HL-60 (cell line): ENCODE results near the gene NUP35.

Source experiments
- CTCF ChIP-seq: IDR thresholded peaks from one replicate; pipeline ENCODE4 v1.5.1; 2011; ENCODE audit warnings: low read length, control low read depth, inconsistent platforms; ENCODE audit not compliant: insufficient read depth
- POLR2AphosphoS5 ChIP-seq: IDR thresholded peaks from 2 replicates; pipeline ENCODE4 v1.6.1; 2012; ENCODE audit warnings: low read depth
- REST ChIP-seq: IDR thresholded peaks from 2 replicates; pipeline ENCODE4 v1.6.1; 2012; ENCODE audit warnings: low read depth; ENCODE audit not compliant: insufficient replicate concordance
- SPI1 ChIP-seq: IDR thresholded peaks from 2 replicates; pipeline ENCODE4 v1.6.1; 2012; ENCODE audit warnings: low read depth, mild to moderate bottlenecking, borderline replicate concordance

- TF ChIP-seq SPI1: no peak
- no peak for TF ChIP-seq CTCF
- TF ChIP-seq POLR2AphosphoS5: no peak
- no peak for TF ChIP-seq REST
These were observed 42.3 kb upstream of the NUP35 start for GRCh38 chr2:183081911-183082310.
